Astrocyte (in vitro differentiated cells and primary cell): ENCODE results near the gene EHBP1.

Experiments used
- EZH2 ChIP-seq: IDR thresholded peaks from 2 replicates; pipeline ENCODE4 v1.6.1; 2012; ENCODE audit warnings: mild to moderate bottlenecking, low read length, inconsistent platforms; ENCODE audit not compliant: insufficient read depth
- TF ChIP-seq, protein P1 (sequence below): IDR thresholded peaks from 2 replicates; pipeline ENCODE4 v1.5.1; 2011; ENCODE audit warnings: low read depth, mild to moderate bottlenecking, inconsistent platforms, low read length, moderate library complexity; ENCODE audit not compliant: insufficient read depth

DNA sequence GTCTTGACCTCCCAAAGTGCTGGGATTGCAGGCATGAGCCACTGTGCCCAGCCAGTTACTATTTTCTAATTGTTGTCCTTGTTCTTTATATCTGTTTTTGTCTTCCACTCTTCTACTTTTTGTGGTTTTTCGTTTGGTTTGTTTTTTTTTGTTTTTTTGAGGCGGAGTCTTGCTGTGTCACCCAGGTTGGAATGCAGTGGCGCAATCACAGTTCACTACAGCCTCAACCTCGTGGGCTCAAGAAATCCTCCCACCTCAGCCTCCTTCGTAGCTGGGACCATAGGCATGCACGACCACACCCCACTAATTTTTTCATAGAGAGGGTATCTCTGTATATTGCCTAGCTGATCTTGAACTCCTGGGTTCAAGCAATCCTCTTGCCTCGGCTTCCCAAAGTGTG lies 100.7 kb downstream of the EHBP1 start:
- TF ChIP-seq, protein P1, sequence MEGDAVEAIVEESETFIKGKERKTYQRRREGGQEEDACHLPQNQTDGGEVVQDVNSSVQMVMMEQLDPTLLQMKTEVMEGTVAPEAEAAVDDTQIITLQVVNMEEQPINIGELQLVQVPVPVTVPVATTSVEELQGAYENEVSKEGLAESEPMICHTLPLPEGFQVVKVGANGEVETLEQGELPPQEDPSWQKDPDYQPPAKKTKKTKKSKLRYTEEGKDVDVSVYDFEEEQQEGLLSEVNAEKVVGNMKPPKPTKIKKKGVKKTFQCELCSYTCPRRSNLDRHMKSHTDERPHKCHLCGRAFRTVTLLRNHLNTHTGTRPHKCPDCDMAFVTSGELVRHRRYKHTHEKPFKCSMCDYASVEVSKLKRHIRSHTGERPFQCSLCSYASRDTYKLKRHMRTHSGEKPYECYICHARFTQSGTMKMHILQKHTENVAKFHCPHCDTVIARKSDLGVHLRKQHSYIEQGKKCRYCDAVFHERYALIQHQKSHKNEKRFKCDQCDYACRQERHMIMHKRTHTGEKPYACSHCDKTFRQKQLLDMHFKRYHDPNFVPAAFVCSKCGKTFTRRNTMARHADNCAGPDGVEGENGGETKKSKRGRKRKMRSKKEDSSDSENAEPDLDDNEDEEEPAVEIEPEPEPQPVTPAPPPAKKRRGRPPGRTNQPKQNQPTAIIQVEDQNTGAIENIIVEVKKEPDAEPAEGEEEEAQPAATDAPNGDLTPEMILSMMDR: no peak
- TF ChIP-seq EZH2: no peak
